Measurements from ENCODE around the gene B3GNT2.

GRCh38 chr2:62270728-62271127 is 74.8 kb downstream of the B3GNT2 start:
- TF ChIP-seq POLR2AphosphoS5 (IDR thresholded peaks at IDR 0.05; ENCODE audit: low read depth) = no peak
- no peak for TF ChIP-seq NANOG (IDR thresholded peaks at IDR 0.05; ENCODE audit: borderline replicate concordance)
- no peak for TF ChIP-seq ETS1 (IDR thresholded peaks at IDR 0.05)
- TF ChIP-seq CTCF (conservative IDR thresholded peaks at IDR 0.05; ENCODE audit: low read depth in 2 of 2) = no peak
- no peak for TF ChIP-seq EZH2phosphoT487 (IDR thresholded peaks at IDR 0.05; ENCODE audit: unreplicated experiment)
- TF ChIP-seq REST (IDR thresholded peaks at IDR 0.05; ENCODE audit: unreplicated experiment) = no peak
- TF ChIP-seq ZNF114 (CRISPR knock-in tag; IDR thresholded peaks at IDR 0.05) = no peak
- no peak for TF ChIP-seq CREB1 (CRISPR knock-in tag; IDR thresholded peaks at IDR 0.05; ENCODE audit: low read depth)
- TF ChIP-seq EZH2 (IDR thresholded peaks at IDR 0.05; ENCODE audit: low read depth, unreplicated experiment) = no peak
- no peak for TF ChIP-seq JUNB (IDR thresholded peaks at IDR 0.05; ENCODE audit: unreplicated experiment)
- TF ChIP-seq ZNF331 (CRISPR knock-in tag; IDR thresholded peaks at IDR 0.05; ENCODE audit: low read depth) = no peak
